DMS79 (cell line): Measurements from ENCODE around the gene HDGFL2.

ENCODE experiments used
- DNase-seq: peaks from one replicate; lab custom pipeline; 2025; lab: John Stamatoyannopoulos, UW

The HDGFL2 gene

GRCh38 chr19:4471403-4472173, 509 bp upstream of the HDGFL2 start:
- peak; percentile 100 for DNase-seq

GRCh38 chr19:4473011-4473762, 1.1 kb downstream of the HDGFL2 start:
- no peak for DNase-seq

DNA sequence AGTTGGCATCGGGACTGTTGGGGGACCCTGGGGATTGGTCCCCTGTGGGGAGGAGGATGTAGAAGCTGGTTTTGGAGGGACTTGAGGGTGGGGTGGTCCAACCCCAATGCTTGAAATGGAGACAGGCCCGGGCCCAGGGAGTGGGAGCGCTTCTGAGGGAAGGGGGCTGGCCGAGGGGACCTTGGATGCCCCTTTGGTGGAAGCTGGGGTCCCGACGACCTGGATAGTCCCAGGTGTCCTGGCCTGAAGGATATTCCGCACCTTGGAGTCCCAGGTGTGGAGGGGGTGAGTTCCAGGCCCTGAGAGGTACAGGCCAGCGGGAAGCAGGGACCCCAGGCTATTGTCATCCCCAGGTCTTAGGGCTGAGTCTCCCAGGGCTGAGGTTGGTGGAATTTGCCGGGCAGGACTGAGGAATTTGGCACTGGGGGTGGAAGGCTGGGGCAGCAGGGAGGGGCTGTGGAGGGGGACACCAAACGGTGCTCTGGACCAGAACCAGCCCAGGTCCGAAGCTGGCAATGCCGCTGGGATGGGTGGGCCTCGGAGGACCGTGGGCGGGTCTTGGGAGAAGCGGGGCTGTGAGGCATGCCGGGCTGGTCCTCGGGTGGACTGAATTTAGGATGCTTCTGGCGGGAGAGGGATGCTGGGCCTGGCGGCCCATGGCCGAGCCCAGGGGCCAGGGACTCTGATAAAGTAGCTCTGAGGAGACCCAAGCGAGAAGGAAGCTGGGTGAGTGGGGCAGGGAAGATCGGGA, 1.8 kb downstream of the HDGFL2 start:
- no peak for DNase-seq

DNA sequence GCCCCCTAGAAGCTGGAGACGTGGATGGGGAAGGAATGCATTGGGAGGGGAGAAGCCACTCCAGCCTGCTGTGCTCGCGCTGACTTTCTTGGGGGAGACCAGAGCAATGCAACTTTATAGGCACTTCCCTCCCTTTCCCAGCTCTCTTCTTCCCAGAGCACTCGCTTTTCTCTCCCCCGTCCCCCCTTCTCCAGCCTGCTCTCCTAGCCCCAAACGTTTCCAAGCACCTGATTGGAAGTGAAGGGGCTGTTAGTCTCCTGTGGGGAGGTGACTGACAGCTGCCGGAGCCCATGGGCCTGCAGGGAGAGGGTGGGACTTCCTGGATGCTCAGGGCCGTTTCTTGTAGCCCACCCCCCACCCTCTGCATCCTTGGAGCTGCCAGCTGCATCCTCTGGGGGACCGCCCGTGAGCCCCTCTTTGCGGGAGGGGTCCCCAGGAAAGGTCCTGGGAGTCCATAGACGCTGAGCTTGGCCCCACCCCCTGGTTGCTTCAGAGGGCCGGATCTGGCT, 2.5 kb downstream of the HDGFL2 start:
- DNase-seq = peak; percentile 83

DNA sequence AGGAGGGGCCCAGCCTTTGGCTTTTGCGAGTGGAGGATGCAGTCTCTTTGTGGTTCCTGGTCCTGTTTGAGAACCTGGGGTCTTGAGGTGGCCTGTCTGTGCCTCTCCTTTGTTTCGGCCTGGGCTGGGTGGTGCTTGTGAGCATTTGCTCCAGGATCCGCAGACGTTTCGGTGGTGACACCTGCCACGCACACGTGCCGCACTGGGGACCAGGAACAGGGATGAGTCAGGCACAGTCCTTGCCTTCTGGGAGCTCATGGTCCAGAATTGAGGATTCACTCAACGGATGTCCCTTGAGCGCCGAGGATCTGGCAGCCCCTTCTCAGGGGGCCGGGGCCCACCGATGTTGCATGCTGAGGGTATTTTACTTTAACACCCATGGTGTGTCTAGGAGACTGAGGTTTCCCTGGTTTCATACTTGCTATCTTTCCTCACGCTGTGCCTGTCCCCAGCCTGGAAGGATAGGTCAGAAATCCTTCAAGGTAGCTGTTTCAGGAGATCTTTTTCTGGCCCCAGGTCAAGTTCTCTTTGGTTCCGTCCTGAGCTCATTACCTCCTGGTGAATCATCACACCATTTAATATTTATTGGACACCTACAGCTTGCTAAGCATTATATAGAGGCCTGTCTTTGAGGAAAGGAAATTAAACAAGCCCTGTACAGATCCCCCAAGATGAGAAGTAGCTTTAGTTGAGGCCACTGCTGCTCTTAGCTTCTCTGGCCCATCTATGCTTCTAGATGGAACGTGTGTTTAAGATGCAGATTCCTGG, 5.1 kb downstream of the HDGFL2 start:
- DNase-seq = no peak

GRCh38 chr19:4482721-4483364, 10.7 kb downstream of the HDGFL2 start:
- DNase-seq = no peak

DNA sequence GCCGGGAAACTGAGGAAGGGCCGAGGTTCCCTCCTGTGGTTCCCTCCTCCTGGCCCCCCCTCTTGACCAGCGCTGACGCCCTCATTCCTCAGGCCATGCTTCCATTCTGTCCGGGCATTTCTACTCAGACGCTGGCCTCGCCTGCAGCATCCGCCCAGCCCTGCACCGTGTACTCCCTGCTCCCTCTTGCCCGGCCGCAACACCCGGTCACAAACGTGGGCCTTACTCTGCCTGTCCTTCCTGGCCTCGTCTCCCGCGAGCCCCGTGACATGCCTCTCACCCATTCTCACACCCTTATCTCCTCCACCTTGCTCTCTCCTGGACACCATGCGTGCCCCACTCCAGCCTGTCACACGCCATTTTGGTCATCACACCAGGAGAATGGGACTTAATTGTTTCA, 11.3 kb downstream of the HDGFL2 start:
- DNase-seq = no peak

DNA sequence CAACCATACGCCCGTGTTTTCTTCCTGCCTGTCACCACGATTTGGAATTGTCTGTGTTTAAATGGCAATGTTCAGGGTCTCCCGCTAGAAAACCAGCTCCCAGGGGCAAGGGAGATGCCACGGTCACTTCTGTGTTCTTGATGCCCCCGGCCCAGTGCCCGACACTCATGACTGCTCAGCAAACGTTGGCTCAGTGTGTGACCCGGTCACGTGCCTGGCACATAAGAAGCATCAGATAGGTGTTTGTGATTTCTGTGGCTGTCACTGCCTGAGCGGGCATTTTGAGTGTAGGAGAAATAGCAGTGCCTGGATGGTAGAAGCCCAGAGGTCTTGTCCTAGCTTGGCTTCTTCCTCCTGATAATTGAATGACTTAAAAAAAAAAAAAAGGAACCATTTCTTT, 15.5 kb downstream of the HDGFL2 start:
- no peak for DNase-seq

DNA sequence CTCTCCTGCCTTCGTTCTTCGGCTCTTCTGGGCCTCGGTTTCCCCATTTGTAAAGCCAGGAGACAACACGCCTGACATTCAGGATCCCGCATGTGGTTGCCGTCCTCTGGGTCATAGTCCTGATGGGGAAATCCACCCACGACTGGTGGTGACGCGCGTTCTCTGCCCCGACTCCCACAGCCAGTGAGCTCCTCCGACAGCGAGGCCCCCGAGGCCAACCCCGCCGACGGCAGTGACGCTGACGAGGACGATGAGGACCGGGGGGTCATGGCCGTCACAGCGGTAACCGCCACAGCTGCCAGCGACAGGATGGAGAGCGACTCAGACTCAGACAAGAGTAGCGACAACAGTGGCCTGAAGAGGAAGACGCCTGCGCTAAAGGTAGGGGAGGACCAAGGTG, 16.4 kb downstream of the HDGFL2 start:
- no peak for DNase-seq

DNA sequence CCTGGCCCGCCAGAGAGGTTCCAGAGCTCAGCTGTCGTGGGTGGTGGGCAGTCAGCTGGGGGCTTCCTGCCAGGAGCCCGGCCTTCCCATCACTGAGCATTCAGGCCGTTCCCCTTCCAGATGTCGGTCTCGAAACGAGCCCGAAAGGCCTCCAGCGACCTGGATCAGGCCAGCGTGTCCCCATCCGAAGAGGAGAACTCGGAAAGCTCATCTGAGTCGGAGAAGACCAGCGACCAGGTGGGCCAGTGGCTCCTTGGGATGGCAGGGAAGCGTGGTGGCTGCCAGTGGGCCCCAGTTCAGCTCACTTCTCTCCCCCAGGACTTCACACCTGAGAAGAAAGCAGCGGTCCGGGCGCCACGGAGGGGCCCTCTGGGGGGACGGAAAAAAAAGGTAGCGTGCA, 19.3 kb downstream of the HDGFL2 start:
- DNase-seq = no peak

DNA sequence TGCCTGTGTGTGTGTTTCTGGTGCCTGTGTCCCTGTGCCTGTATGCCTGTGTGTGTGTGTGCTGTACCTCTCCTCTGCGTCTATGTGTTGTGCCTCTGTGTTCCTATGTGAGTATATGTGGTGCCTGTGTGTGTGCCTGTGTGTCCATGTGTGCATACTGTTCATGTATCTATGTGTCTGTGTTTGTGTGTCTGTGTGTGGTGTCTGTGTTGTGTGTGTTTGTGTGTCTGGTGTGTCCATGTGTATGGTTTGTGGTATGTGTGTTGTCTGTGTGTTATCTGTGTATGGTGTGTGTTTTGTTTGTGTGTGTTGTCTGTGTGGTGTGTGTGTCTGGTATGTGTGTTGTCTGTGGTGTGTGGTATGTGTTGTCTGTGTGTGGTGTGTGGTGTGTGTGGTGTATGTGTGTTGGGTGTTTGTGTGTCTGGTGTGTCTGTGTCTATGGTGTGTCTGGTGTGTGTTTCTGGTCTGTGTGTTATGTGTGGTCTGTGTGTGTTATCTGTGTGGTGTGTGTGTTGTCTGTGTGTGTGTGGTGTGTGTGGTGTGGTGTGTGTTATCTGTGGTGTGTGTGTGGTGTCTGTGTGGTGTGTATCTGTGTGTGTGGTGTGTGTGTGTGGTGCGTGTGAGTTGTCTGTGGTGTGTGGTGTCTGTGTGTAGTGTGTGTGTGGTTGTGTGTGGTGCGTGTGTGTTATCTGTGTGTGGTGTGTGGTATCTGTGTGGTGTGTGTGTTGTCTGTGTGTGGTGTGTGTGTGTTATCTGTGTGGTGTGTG, 20.4 kb downstream of the HDGFL2 start:
- no peak for DNase-seq

DNA sequence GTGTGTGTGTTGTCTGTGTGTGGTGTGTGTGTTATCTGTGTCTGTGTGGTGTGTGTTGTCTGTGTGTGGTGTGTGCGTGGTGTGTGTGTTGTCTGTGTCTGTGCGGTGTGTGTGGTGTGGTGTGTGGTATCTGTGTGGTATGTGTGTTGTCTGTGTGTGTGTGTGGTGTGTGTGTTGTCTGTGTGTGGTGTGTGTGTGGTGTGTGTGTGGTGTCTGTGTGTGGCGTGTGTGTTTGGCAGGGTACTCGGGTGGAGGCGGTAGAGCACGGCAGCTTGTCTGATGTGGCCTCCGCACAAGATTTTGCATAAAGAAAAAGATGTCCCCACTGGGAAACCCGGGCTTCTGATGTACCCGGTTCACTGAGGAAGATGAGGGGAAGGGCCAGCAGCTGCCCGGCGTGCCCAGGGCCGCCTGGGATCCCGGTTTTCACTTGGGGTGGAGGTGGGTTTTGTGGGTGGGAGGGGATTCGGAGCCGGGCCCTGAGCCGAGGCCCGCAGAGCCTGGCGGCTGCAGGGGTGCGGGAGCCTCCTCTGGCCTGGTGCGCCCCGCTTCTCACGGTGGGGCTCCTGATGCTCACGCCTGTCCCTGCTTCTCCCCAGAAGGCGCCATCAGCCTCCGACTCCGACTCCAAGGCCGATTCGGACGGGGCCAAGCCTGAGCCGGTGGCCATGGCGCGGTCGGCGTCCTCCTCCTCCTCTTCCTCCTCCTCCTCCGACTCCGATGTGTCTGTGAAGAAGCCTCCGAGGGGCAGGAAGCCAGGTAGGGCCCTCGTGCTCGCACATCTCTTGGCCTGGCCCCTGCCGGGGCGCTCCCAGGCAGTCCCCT, 21.2 kb downstream of the HDGFL2 start:
- DNase-seq = no peak

- DNase-seq = no peak
Observed at GRCh38 chr19:4493929-4494690, 22.0 kb downstream of the HDGFL2 start.

DNA sequence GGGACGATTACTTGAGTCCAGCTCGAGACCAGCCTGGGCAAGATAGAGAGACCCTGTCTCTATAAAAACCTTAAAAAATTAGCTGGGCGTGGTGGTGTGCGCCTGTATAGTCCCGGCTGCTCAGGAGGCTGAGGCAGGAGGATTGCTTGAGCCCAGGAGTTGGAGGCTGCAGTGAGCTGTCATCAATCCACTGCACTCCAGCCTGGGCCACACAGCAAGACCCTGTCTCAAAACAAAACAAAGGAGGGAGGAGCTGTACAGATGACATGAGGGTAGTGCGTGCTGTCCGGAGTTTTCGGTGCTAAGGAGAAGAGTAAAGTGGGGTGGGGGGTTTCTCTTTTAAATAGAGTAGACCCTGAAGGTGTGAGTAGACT, 22.6 kb downstream of the HDGFL2 start:
- DNase-seq = no peak

- DNase-seq = no peak
Observed at GRCh38 chr19:4495471-4495870, 23.4 kb downstream of the HDGFL2 start.

- no peak for DNase-seq
Observed at GRCh38 chr19:4496304-4496703, 24.2 kb downstream of the HDGFL2 start.

DNA sequence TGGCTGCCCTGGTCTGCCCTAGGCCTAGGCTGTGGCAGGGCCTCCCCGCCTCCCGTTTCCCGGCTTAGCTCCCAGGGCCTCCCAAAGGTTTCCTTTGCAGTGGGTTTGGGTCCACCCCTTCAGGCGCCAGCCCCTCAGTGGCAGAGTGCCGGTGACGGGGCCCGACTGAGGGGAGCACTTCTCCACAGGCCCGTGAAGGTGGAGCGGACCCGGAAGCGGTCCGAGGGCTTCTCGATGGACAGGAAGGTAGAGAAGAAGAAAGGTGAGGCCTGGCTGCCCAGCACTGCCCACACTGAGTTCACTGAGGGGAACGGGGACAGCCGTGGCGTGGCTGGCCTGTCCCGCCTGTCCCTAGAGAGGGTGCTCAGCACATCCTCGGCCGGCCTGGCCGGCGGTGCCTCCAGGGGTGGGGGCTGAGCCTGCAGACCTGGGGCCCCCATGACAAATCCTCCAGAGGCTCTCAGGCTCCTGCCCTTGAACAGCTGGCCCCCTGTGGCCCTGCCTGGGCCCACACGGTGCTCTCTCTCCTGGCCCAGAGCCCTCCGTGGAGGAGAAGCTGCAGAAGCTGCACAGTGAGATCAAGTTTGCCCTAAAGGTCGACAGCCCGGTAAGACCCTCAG, 25.8 kb downstream of the HDGFL2 start:
- DNase-seq = no peak

DNA sequence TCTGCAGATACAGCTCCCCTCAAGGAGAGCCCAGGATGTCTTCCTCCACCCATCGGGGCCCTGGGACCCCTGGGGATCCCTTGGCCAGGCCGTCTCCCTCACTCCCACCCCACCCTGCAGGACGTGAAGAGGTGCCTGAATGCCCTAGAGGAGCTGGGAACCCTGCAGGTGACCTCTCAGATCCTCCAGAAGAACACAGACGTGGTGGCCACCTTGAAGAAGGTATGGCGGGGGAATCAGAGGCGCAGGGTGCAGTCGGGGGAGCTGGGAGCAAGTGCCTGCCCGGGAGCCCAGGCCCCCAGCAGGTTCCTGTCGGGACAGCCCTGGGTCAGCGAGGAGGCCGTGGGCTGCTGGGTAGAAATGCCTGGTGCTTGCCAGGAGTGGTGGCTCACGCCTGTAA, 26.6 kb downstream of the HDGFL2 start:
- DNase-seq = no peak

DNA sequence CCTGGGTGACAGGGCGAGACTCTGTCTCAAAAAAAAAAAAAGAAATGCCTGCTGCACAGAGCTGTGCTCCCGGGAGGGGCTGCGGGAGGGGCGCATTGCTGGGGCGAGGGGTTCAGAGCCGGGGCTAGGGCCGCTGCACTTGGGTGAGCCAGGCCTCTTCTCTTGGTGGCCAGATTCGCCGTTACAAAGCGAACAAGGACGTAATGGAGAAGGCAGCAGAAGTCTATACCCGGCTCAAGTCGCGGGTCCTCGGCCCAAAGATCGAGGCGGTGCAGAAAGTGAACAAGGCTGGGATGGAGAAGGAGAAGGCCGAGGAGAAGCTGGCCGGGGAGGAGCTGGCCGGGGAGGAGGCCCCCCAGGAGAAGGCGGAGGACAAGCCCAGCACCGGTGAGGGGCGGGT, 27.2 kb downstream of the HDGFL2 start:
- DNase-seq = no peak
